Measurements from ENCODE around the gene PLXND1. TPM values are rescaled to one million over a fixed set of nuclear protein-coding genes. Genes with fewer than 3 reads are reported as not detected.

The PLXND1 gene
- total RNA-seq, 1 experiment from 2014 or later = 22.0 TPM

- no peaks in the 10 kb centered on the region for H3K36me3 Mint-ChIP-seq (ENCODE audit: insufficient read depth, unreplicated experiment)
- BruUV-seq (replicated peaks) = no TSS peak
Observed at GRCh38 chr3:129585949-129586657, 20.4 kb downstream of the PLXND1 start.

GRCh38 chr3:129584631-129585030 is 21.8 kb downstream of the PLXND1 start:
- no peak for TF ChIP-seq CTCF (IDR thresholded peaks at IDR 0.05; ENCODE audit: unreplicated experiment)
- no peaks in the 10 kb centered on the region for H3K9me3 Mint-ChIP-seq (ENCODE audit: low read depth, unreplicated experiment)
- BruUV-seq (replicated peaks) = no TSS peak
- no peak overlapping the region for H3K27ac Mint-ChIP-seq (ENCODE audit: unreplicated experiment)
- no peaks in the 10 kb centered on the region for H3K27me3 Mint-ChIP-seq (ENCODE audit: unreplicated experiment)
- H3K36me3 Mint-ChIP-seq (ENCODE audit: insufficient read depth, unreplicated experiment) = no peaks in the 10 kb centered on the region
- DNase-seq = no peak
- H3K4me1 Mint-ChIP-seq (ENCODE audit: low read depth, unreplicated experiment) = no peaks in the 10 kb centered on the region
- CTCF ChIA-PET = no interaction called here
- no peak overlapping the region for H3K4me3 Mint-ChIP-seq (ENCODE audit: low read depth, unreplicated experiment)
- intact Hi-C loops (cut with micrococcal nuclease; ENCODE audit: unreplicated experiment) = no loop called here

More at GRCh38 chr3:129585949-129586657, 20.4 kb downstream of the PLXND1 start:
- no peak overlapping the region for H3K27ac Mint-ChIP-seq (ENCODE audit: unreplicated experiment)
- CTCF ChIA-PET = interaction anchor here (1.1 kb wide), 1 partner anchor 19 kb away, joined by 3 read pairs; no protein-coding TSS in a partner anchor
- intact Hi-C loops (cut with micrococcal nuclease; ENCODE audit: unreplicated experiment) = no loop called here
- H3K4me1 Mint-ChIP-seq (ENCODE audit: low read depth, unreplicated experiment) = no peaks in the 10 kb centered on the region
- no peak overlapping the region for H3K4me3 Mint-ChIP-seq (ENCODE audit: low read depth, unreplicated experiment)
- DNase-seq = no peak
- H3K27me3 Mint-ChIP-seq (ENCODE audit: unreplicated experiment) = no peaks in the 10 kb centered on the region
- no peak for TF ChIP-seq CTCF (IDR thresholded peaks at IDR 0.05; ENCODE audit: unreplicated experiment)
- no peaks in the 10 kb centered on the region for H3K9me3 Mint-ChIP-seq (ENCODE audit: low read depth, unreplicated experiment)

- no peak overlapping the region for H3K27ac Mint-ChIP-seq (ENCODE audit: unreplicated experiment)
- no peaks in the 10 kb centered on the region for H3K27me3 Mint-ChIP-seq (ENCODE audit: unreplicated experiment)
- H3K9me3 Mint-ChIP-seq (ENCODE audit: low read depth, unreplicated experiment) = no peaks in the 10 kb centered on the region
- CTCF ChIA-PET = no interaction called here
- no peak for DNase-seq
- no peaks in the 10 kb centered on the region for H3K4me1 Mint-ChIP-seq (ENCODE audit: low read depth, unreplicated experiment)
- no peaks in the 10 kb centered on the region for H3K36me3 Mint-ChIP-seq (ENCODE audit: insufficient read depth, unreplicated experiment)
- H3K4me3 Mint-ChIP-seq (ENCODE audit: low read depth, unreplicated experiment) = no peak overlapping the region
- no peak for TF ChIP-seq CTCF (IDR thresholded peaks at IDR 0.05; ENCODE audit: unreplicated experiment)
- BruUV-seq (replicated peaks) = no TSS peak
- intact Hi-C loops (cut with micrococcal nuclease; ENCODE audit: unreplicated experiment) = no loop called here
Observed at GRCh38 chr3:129583289-129583688, 23.2 kb downstream of the PLXND1 start.

- no peak for DNase-seq
- H3K36me3 Mint-ChIP-seq (ENCODE audit: insufficient read depth, unreplicated experiment) = no peaks in the 10 kb centered on the region
- no peaks in the 10 kb centered on the region for H3K27me3 Mint-ChIP-seq (ENCODE audit: unreplicated experiment)
- no peak overlapping the region for H3K27ac Mint-ChIP-seq (ENCODE audit: unreplicated experiment)
- CTCF ChIA-PET = interaction anchor here (1.1 kb wide), 1 partner anchor 9 kb away, joined by 3 read pairs; no protein-coding TSS in a partner anchor
- no peak for TF ChIP-seq CTCF (IDR thresholded peaks at IDR 0.05; ENCODE audit: unreplicated experiment)
- intact Hi-C loops (cut with micrococcal nuclease; ENCODE audit: unreplicated experiment) = no loop called here
- H3K9me3 Mint-ChIP-seq (ENCODE audit: low read depth, unreplicated experiment) = no peaks in the 10 kb centered on the region
- no TSS peak for BruUV-seq (replicated peaks)
- no peak overlapping the region for H3K4me3 Mint-ChIP-seq (ENCODE audit: low read depth, unreplicated experiment)
- no peaks in the 10 kb centered on the region for H3K4me1 Mint-ChIP-seq (ENCODE audit: low read depth, unreplicated experiment)
Observed at GRCh38 chr3:129582799-129583198, 23.7 kb downstream of the PLXND1 start.

All from Calu3 (cell line).